ENCODE data around the gene ABCG1. TPM values are rescaled to one million over a fixed set of nuclear protein-coding genes. Genes with fewer than 3 reads are reported as not detected.

The ABCG1 gene
- total RNA-seq, 3 donors from 2014 or later: 10.6 to 26.2 (median 23.7) TPM

GRCh38 chr21:42343963-42344510, 125.1 kb downstream of the ABCG1 start:
- H3K27ac ChIP-seq: no peak overlapping the region
- DNase-seq (ENCODE audit: low spot score in 2 of 2): no peak
- no peaks in the 10 kb centered on the region for H3K4me1 ChIP-seq
- intact Hi-C loops (cut with DNase I; ENCODE audit: low total_unique reads): no loop called here
- TF ChIP-seq CTCF (IDR thresholded peaks at IDR 0.05) (no peak), POLR2A (IDR thresholded peaks at IDR 0.05) (no peak), POLR2AphosphoS5 (IDR thresholded peaks at IDR 0.05) (no peak)
- H3K9me3 ChIP-seq: no peaks in the 10 kb centered on the region
- H3K4me3 ChIP-seq: no peak overlapping the region
- no peaks in the 10 kb centered on the region for H3K36me3 ChIP-seq
- H3K27me3 ChIP-seq: no peaks in the 10 kb centered on the region

DNA sequence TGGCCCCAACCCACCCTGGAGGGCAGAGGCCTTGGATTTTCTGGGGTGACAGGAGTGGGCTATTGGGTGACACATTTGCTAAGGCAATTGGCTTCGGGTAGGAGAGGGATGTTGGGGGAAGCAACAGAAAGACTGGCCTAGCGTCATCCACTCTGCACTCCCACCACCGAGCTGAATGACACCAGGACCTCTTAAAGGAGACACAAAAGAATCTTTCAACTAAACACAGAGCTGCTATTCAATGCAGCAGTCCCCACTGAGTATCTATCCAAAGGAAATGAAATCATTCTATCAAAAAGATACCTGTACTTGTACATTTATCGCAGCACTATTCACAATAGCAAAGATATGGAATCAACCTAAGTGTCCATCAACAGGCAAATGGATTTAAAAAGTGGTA, 125.7 kb downstream of the ABCG1 start:
- intact Hi-C loops (cut with DNase I; ENCODE audit: low total_unique reads): no loop called here
- no peaks in the 10 kb centered on the region for H3K4me1 ChIP-seq
- no peaks in the 10 kb centered on the region for H3K27me3 ChIP-seq
- H3K4me3 ChIP-seq: no peak overlapping the region
- TF ChIP-seq POLR2A (IDR thresholded peaks at IDR 0.05) (no peak), POLR2AphosphoS5 (IDR thresholded peaks at IDR 0.05) (no peak), CTCF (IDR thresholded peaks at IDR 0.05) (no peak)
- no peaks in the 10 kb centered on the region for H3K9me3 ChIP-seq
- no peaks in the 10 kb centered on the region for H3K36me3 ChIP-seq
- H3K27ac ChIP-seq: no peak overlapping the region
- no peak for DNase-seq (ENCODE audit: low spot score in 2 of 2)

GRCh38 chr21:42346441-42346840, 127.5 kb downstream of the ABCG1 start:
- H3K27me3 ChIP-seq: no peaks in the 10 kb centered on the region
- H3K4me1 ChIP-seq: no peaks in the 10 kb centered on the region
- TF ChIP-seq POLR2AphosphoS5 (IDR thresholded peaks at IDR 0.05): no peak
- TF ChIP-seq POLR2A (IDR thresholded peaks at IDR 0.05): no peak
- no peak for TF ChIP-seq CTCF (IDR thresholded peaks at IDR 0.05)
- no peaks in the 10 kb centered on the region for H3K9me3 ChIP-seq
- H3K4me3 ChIP-seq: no peak overlapping the region
- H3K27ac ChIP-seq: no peak overlapping the region
- DNase-seq (ENCODE audit: low spot score in 2 of 2): no peak
- intact Hi-C loops (cut with DNase I; ENCODE audit: low total_unique reads): no loop called here
- no peaks in the 10 kb centered on the region for H3K36me3 ChIP-seq

Other genes starting within 250 kb of the ABCG1 start
- gene ZBTB21, start 208.8 kb upstream of the ABCG1 start, total RNA-seq: 10 to 100 TPM; 15.2 to 18.1 (median 16.1) TPM
- not detected for gene UMODL1, start 147.8 kb upstream of the ABCG1 start, total RNA-seq
- 100 to 1,000 TPM in 1 of 3 donors, 10 to 100 TPM in 1, under 1 TPM in 1; 0.96 to 108 (median 11.4) TPM for gene TFF3, start 96.3 kb downstream of the ABCG1 start, total RNA-seq
- not detected for gene TFF2, start 131.9 kb downstream of the ABCG1 start, total RNA-seq
- 1 to 10 TPM in 1 of 3 donors, under 1 TPM in 1, not detected in 1; 0.98 to 4.4 TPM for gene TFF1, start 147.4 kb downstream of the ABCG1 start, total RNA-seq
- gene TMPRSS3, start 176.9 kb downstream of the ABCG1 start, total RNA-seq: 10 to 100 TPM in 1 of 3 donors, 1 to 10 TPM in 1, not detected in 1; 9.2 to 27.2 TPM
- 1 to 10 TPM in 1 of 3 donors, under 1 TPM in 2; 0.32 to 1.5 (median 0.66) TPM for gene UBASH3A, start 184.8 kb downstream of the ABCG1 start, total RNA-seq